ENCODE results near the gene CBLB. TPM values are rescaled to one million over a fixed set of nuclear protein-coding genes. Genes with fewer than 3 reads are reported as not detected.

CBLB gene
- polyA plus RNA-seq, 1 experiment: 19.3 TPM

DNA sequence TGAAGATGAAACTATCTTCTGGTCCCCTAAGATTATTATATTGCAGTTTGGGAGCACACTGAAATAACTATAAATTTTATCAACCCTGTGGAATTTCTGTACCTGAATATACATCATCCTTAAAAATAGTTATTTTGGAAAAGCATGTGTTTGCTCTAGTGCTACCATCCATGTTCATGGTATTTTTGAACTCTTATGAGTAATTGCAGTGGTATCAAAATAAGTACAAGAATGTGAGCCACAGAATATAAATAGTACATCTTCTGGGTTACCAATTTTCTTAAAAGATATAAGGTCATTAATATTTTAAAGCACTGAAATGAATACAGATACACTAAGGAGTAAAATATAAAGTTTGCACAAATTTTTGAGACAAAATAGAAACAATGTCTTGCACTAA lies 206.5 kb downstream of the CBLB start:
- 0 out of 2 replicates have a peak, but pooled peaks cover 1% of the 10 kb centered on the region for H3K36me3 ChIP-seq (ENCODE audit: control insufficient read depth, insufficient read depth, low read length)

DNA sequence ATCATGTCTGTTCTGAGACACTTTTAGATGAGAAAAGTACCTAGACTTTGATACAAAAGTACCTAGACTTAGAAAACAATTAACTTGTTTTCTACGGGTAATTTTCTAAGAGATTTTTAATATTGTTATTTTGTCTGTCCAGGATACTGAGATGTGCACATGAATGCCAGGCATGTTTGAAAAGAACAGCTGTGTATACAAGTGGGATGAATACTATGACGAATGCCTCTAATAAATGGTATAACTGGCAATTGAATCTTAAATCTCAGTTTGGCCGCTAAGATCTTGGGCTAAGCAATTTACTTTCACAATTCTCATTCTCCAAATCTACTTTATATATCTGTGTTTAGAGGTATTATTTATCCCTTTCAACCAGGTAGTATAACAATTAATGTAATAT lies 207.4 kb downstream of the CBLB start:
- TF ChIP-seq, protein P1, sequence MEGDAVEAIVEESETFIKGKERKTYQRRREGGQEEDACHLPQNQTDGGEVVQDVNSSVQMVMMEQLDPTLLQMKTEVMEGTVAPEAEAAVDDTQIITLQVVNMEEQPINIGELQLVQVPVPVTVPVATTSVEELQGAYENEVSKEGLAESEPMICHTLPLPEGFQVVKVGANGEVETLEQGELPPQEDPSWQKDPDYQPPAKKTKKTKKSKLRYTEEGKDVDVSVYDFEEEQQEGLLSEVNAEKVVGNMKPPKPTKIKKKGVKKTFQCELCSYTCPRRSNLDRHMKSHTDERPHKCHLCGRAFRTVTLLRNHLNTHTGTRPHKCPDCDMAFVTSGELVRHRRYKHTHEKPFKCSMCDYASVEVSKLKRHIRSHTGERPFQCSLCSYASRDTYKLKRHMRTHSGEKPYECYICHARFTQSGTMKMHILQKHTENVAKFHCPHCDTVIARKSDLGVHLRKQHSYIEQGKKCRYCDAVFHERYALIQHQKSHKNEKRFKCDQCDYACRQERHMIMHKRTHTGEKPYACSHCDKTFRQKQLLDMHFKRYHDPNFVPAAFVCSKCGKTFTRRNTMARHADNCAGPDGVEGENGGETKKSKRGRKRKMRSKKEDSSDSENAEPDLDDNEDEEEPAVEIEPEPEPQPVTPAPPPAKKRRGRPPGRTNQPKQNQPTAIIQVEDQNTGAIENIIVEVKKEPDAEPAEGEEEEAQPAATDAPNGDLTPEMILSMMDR (IDR thresholded peaks at IDR 0.05; ENCODE audit: insufficient read depth, low read depth, low read length): no peak
- POLR2A ChIA-PET: no interaction called here
- H3K4me3 ChIP-seq (ENCODE audit: low read depth, low read length): no peak overlapping the region
- H3K36me3 ChIP-seq (ENCODE audit: control insufficient read depth, insufficient read depth, low read length): 0 out of 2 replicates have a peak, but pooled peaks cover 1% of the 10 kb centered on the region
- no peak for DNase-seq (ENCODE audit: low read depth)
- H3K27me3 ChIP-seq (ENCODE audit: control insufficient read depth, insufficient read depth, low read length): no peaks in the 10 kb centered on the region
- CTCF ChIA-PET: no interaction called here

More for the DNA sequence above, 206.5 kb downstream of the CBLB start:
- no peak overlapping the region for H3K4me3 ChIP-seq (ENCODE audit: low read depth, low read length)
- ChIA-PET POLR2A (no interaction called here), CTCF (no interaction called here)
- DNase-seq (ENCODE audit: low read depth): no peak
- TF ChIP-seq, protein P1 (IDR thresholded peaks at IDR 0.05; ENCODE audit: insufficient read depth, low read depth, low read length): no peak
- no peaks in the 10 kb centered on the region for H3K27me3 ChIP-seq (ENCODE audit: control insufficient read depth, insufficient read depth, low read length)

DNA sequence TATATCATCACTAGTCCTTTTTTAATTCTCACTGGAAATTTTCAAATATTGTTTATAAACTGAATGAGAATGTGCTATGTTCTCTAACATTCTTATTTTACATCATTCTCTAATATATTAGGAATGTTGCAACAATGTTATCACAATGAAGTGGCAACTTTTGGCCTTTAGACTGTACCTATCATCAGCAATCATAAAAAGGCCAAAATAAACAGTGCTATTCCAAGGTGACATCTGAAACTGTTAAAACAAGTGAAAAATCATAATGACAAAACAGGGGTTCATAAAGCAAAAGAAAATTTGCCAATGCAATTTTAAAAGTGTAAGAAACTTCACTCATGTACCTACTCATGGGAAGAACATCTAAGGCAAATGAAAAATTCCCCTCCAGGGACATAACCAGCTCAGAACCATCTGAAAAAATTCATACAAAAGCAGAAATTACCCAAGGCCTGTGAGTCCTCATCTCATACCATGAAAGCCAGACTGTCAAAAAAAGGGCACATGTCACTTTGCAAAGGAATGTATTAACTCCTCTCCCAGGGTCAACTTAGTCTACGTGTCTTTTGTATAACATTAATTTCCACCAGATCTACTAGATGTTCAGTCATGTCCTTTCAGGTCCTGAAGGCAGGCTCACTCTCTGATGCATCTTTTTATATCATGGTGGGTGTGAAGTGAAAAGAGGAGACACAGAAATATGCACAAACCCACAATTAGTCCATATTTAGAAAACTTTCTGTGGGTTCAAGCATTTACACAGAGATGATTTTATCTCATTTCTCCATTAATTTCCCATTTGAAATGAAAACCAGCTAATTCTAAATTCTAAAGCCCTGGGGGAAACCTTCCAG lies 211.9 kb downstream of the CBLB start:
- Histone ChIP-seq H3K36me3 (ENCODE audit: control insufficient read depth, insufficient read depth, low read length) (0 out of 2 replicates have a peak, but pooled peaks cover 1% of the 10 kb centered on the region), H3K4me3 (ENCODE audit: low read depth, low read length) (no peak overlapping the region), H3K27me3 (ENCODE audit: control insufficient read depth, insufficient read depth, low read length) (no peaks in the 10 kb centered on the region)
- DNase-seq (ENCODE audit: low read depth): peak; percentile 35
- TF ChIP-seq, protein P1 (IDR thresholded peaks at IDR 0.05; ENCODE audit: insufficient read depth, low read depth, low read length): no peak
- POLR2A ChIA-PET: no interaction called here
- CTCF ChIA-PET: interaction anchor here (1.1 to 1.3 kb wide), 2 partner anchors 11 to 44 kb away, joined by 3 read pairs; no protein-coding TSS in a partner anchor

DNA sequence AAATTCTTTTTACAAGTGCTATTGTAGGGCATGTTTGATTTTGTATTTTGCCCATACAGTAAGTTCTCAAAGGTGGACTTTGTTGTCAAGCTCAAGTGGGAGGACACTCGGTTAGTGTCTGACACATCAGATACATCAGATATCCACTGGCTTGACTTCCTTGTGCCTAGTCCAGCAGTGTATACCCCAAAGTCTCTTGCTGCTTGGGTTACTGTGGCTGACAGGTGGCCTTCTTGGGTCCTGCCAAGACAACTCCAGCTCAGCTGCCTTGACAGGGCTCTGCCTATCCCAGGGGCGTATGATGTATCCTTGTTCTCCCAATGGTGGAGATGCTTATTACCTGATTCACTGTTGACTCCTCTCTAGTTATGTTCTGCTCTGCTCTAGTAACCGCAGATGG lies 214.9 kb downstream of the CBLB start:
- TF ChIP-seq, protein P1 (IDR thresholded peaks at IDR 0.05; ENCODE audit: insufficient read depth, low read depth, low read length): no peak
- no peaks in the 10 kb centered on the region for H3K27me3 ChIP-seq (ENCODE audit: control insufficient read depth, insufficient read depth, low read length)
- CTCF ChIA-PET: interaction anchor here (0.6 kb wide), 1 partner anchor 470 kb away, joined by 3 read pairs; no protein-coding TSS in a partner anchor
- H3K36me3 ChIP-seq (ENCODE audit: control insufficient read depth, insufficient read depth, low read length): 0 out of 2 replicates have a peak, but pooled peaks cover under 1% of the 10 kb centered on the region
- no peak for DNase-seq (ENCODE audit: low read depth)
- POLR2A ChIA-PET: no interaction called here
- no peak overlapping the region for H3K4me3 ChIP-seq (ENCODE audit: low read depth, low read length)

DNA sequence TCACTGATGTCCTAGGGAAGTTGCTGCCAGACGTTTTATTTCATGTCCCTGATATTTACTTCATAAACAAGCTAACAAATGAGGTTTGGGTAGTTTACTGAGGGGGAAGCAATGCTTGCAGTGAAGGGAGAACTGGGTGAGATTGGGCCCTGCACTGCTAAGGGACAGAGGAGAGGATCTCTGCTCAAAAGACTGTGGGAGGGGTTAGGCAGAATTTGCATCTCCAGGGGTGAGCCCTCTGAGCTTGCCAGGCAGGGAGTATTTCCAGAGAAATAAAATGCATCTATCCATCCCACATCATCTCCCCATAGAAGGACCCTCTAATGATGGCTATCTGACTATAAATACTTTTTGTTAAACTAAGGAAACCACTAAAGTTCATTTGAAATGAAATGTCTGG lies 215.6 kb downstream of the CBLB start:
- TF ChIP-seq, protein P1 (IDR thresholded peaks at IDR 0.05; ENCODE audit: insufficient read depth, low read depth, low read length): no peak
- no peak for DNase-seq (ENCODE audit: low read depth)
- Histone ChIP-seq H3K36me3 (ENCODE audit: control insufficient read depth, insufficient read depth, low read length) (no peaks in the 10 kb centered on the region), H3K4me3 (ENCODE audit: low read depth, low read length) (no peak overlapping the region), H3K27me3 (ENCODE audit: control insufficient read depth, insufficient read depth, low read length) (no peaks in the 10 kb centered on the region)
- ChIA-PET CTCF (no interaction called here), POLR2A (no interaction called here)
